GM23338 (cell line): ENCODE data around the gene EPHB6.

Experiments
- CREB1 ChIP-seq: fragments of 250-450 bp; sonication (Bioruptor Pico); IDR thresholded peaks from 2 replicates; pipeline ENCODE4 v1.5.0; 2020; ENCODE audit warnings: low read depth, mild to moderate bottlenecking, moderate library complexity
- EZH2 ChIP-seq: fragments of 200-600 bp; sonication (generic); IDR thresholded peaks from one replicate; pipeline ENCODE4 v1.8.0; 2017; ENCODE audit warnings: antibody characterized with exemption, mild to moderate bottlenecking, low read depth; ENCODE audit not compliant: unreplicated experiment
- EZH2phosphoT487 ChIP-seq: fragments of 200-600 bp; sonication (generic); IDR thresholded peaks from one replicate; pipeline ENCODE4 v1.8.1; 2018; ENCODE audit warnings: antibody characterized with exemption; ENCODE audit not compliant: unreplicated experiment
- JUNB ChIP-seq: IDR thresholded peaks from one replicate; pipeline ENCODE4 v1.6.1; 2016; ENCODE audit warnings: antibody characterized with exemption; ENCODE audit not compliant: unreplicated experiment
- NANOG ChIP-seq: IDR thresholded peaks from 2 replicates; pipeline ENCODE4 v1.6.1; 2016; ENCODE audit warnings: antibody characterized with exemption, borderline replicate concordance
- POLR2AphosphoS5 ChIP-seq: IDR thresholded peaks from 2 replicates; pipeline ENCODE4 v1.6.1; 2016; ENCODE audit warnings: antibody characterized with exemption, low read depth
- REST ChIP-seq: IDR thresholded peaks from one replicate; pipeline ENCODE4 v1.6.1; 2018; ENCODE audit warnings: antibody characterized with exemption; ENCODE audit not compliant: unreplicated experiment
- ZNF114 ChIP-seq: fragments of 250-450 bp; sonication (Bioruptor Pico); IDR thresholded peaks from 2 replicates; pipeline ENCODE4 v1.5.0; 2020; ENCODE audit warnings: mild to moderate bottlenecking, moderate library complexity
- ZNF331 ChIP-seq: fragments of 250-450 bp; sonication (Bioruptor Pico); IDR thresholded peaks from 2 replicates; pipeline ENCODE4 v1.5.0; 2020; ENCODE audit warnings: low read depth, mild to moderate bottlenecking, moderate library complexity
- TF ChIP-seq, protein P1 (sequence below), 2 experiments: fragments of 200-600 bp in 1 of 2; sonication (generic) in 1 of 2; conservative IDR thresholded peaks; 2 replicates each; pipeline versions ENCODE4 v1.5.1 to v1.6.1; 2016 to 2017; ENCODE audit warnings: antibody characterized with exemption in 2 of 2, low read depth in 2 of 2, mild to moderate bottlenecking in 2 of 2, moderate library complexity in 1 of 2
- TF ChIP-seq, protein P2 (sequence below): IDR thresholded peaks from 2 replicates; pipeline ENCODE4 v1.6.1; 2016; ENCODE audit warnings: antibody characterized with exemption
- TF ChIP-seq, protein P3 (sequence below): fragments of 250-450 bp; sonication (Bioruptor Pico); IDR thresholded peaks from 2 replicates; pipeline ENCODE4 v1.5.0; 2020; ENCODE audit warnings: mild to moderate bottlenecking, moderate library complexity

DNA sequence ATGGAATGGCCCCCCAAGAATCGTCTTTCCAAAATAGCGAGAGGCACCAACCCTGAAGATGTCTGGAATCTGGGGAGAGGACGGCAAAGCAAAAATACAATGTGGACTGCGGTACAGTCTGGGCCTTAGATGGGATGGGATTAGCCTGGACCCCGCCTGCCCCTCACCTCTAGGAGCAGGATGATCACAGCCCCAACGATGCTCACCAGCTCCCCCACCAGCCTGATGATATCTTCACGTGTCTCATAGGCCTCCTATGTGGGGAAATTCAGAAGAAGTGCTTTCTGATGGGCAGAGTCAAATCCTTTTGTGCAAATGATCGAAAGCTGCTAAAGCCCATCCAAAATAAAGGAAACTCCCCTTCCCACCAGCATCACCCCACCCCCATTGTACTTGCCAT lies 60.4 kb downstream of the EPHB6 start:
- TF ChIP-seq, protein P1, sequence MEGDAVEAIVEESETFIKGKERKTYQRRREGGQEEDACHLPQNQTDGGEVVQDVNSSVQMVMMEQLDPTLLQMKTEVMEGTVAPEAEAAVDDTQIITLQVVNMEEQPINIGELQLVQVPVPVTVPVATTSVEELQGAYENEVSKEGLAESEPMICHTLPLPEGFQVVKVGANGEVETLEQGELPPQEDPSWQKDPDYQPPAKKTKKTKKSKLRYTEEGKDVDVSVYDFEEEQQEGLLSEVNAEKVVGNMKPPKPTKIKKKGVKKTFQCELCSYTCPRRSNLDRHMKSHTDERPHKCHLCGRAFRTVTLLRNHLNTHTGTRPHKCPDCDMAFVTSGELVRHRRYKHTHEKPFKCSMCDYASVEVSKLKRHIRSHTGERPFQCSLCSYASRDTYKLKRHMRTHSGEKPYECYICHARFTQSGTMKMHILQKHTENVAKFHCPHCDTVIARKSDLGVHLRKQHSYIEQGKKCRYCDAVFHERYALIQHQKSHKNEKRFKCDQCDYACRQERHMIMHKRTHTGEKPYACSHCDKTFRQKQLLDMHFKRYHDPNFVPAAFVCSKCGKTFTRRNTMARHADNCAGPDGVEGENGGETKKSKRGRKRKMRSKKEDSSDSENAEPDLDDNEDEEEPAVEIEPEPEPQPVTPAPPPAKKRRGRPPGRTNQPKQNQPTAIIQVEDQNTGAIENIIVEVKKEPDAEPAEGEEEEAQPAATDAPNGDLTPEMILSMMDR (conservative IDR thresholded peaks at IDR 0.05; ENCODE audit: low read depth in 2 of 2), result peak in 1 of 2 experiments; percentile 35; a peak in 2 of 4 replicates
- TF ChIP-seq CREB1 (CRISPR knock-in tag) (no peak), EZH2 (no peak), EZH2phosphoT487 (no peak), ZNF114 (no peak), POLR2AphosphoS5 (no peak), REST (no peak), NANOG (no peak), JUNB (no peak), ZNF331 (no peak)
- TF ChIP-seq, protein P2, sequence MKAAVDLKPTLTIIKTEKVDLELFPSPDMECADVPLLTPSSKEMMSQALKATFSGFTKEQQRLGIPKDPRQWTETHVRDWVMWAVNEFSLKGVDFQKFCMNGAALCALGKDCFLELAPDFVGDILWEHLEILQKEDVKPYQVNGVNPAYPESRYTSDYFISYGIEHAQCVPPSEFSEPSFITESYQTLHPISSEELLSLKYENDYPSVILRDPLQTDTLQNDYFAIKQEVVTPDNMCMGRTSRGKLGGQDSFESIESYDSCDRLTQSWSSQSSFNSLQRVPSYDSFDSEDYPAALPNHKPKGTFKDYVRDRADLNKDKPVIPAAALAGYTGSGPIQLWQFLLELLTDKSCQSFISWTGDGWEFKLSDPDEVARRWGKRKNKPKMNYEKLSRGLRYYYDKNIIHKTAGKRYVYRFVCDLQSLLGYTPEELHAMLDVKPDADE, result no peak
- TF ChIP-seq, protein P3, sequence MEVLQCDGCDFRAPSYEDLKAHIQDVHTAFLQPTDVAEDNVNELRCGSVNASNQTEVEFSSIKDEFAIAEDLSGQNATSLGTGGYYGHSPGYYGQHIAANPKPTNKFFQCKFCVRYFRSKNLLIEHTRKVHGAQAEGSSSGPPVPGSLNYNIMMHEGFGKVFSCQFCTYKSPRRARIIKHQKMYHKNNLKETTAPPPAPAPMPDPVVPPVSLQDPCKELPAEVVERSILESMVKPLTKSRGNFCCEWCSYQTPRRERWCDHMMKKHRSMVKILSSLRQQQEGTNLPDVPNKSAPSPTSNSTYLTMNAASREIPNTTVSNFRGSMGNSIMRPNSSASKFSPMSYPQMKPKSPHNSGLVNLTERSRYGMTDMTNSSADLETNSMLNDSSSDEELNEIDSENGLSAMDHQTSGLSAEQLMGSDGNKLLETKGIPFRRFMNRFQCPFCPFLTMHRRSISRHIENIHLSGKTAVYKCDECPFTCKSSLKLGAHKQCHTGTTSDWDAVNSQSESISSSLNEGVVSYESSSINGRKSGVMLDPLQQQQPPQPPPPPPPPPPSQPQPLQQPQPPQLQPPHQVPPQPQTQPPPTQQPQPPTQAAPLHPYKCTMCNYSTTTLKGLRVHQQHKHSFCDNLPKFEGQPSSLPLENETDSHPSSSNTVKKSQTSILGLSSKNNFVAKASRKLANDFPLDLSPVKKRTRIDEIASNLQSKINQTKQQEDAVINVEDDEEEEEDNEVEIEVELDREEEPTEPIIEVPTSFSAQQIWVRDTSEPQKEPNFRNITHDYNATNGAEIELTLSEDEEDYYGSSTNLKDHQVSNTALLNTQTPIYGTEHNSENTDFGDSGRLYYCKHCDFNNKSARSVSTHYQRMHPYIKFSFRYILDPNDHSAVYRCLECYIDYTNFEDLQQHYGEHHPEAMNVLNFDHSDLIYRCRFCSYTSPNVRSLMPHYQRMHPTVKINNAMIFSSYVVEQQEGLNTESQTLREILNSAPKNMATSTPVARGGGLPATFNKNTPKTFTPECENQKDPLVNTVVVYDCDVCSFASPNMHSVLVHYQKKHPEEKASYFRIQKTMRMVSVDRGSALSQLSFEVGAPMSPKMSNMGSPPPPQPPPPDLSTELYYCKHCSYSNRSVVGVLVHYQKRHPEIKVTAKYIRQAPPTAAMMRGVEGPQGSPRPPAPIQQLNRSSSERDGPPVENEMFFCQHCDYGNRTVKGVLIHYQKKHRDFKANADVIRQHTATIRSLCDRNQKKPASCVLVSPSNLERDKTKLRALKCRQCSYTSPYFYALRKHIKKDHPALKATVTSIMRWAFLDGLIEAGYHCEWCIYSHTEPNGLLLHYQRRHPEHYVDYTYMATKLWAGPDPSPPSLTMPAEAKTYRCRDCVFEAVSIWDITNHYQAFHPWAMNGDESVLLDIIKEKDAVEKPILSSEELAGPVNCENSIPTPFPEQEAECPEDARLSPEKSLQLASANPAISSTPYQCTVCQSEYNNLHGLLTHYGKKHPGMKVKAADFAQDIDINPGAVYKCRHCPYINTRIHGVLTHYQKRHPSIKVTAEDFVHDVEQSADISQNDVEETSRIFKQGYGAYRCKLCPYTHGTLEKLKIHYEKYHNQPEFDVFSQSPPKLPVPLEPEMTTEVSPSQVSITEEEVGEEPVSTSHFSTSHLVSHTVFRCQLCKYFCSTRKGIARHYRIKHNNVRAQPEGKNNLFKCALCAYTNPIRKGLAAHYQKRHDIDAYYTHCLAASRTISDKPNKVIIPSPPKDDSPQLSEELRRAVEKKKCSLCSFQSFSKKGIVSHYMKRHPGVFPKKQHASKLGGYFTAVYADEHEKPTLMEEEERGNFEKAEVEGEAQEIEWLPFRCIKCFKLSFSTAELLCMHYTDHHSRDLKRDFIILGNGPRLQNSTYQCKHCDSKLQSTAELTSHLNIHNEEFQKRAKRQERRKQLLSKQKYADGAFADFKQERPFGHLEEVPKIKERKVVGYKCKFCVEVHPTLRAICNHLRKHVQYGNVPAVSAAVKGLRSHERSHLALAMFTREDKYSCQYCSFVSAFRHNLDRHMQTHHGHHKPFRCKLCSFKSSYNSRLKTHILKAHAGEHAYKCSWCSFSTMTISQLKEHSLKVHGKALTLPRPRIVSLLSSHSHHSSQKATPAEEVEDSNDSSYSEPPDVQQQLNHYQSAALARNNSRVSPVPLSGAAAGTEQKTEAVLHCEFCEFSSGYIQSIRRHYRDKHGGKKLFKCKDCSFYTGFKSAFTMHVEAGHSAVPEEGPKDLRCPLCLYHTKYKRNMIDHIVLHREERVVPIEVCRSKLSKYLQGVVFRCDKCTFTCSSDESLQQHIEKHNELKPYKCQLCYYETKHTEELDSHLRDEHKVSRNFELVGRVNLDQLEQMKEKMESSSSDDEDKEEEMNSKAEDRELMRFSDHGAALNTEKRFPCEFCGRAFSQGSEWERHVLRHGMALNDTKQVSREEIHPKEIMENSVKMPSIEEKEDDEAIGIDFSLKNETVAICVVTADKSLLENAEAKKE (CRISPR knock-in tag), result no peak
